ENCODE data around the gene DNPEP.

DNA sequence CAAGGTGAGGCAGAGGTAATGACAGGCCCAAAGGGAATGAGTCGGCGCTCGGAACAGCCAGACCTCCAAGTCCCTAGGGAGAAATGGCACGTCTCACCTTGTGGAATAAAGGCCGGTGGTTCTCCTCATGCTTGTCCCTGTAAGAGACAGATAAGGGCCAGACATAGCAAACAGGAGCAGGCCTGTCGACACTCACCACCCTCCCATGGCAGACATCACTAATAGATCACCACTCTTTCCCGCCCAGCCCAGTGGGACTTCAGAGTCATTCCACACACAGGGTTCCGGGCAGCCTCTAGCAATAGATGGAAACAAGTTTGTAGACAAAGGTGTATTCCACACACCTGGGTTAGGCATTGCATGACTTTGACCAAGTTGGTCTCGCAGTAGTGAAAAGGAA, 6.3 kb downstream of the DNPEP start:
- TF ChIP-seq TRIM28 (IDR thresholded peaks at IDR 0.05; ENCODE audit: borderline replicate concordance, low read length) (no peak), ZNF639 (tag by site-specific recombination; IDR thresholded peaks at IDR 0.05) (no peak), CTCF (tag by site-specific recombination; IDR thresholded peaks at IDR 0.05) (no peak), ZBTB21 (tag by site-specific recombination; IDR thresholded peaks at IDR 0.05) (no peak), ZNF280C (tag by site-specific recombination; IDR thresholded peaks at IDR 0.05) (no peak), ZBTB49 (tag by site-specific recombination; IDR thresholded peaks at IDR 0.05; ENCODE audit: low read depth) (no peak), ZNF174 (tag by site-specific recombination; IDR thresholded peaks at IDR 0.05) (no peak), ZNF366 (tag by site-specific recombination; conservative IDR thresholded peaks at IDR 0.05) (no peak)
- TF ChIP-seq, protein P1, sequence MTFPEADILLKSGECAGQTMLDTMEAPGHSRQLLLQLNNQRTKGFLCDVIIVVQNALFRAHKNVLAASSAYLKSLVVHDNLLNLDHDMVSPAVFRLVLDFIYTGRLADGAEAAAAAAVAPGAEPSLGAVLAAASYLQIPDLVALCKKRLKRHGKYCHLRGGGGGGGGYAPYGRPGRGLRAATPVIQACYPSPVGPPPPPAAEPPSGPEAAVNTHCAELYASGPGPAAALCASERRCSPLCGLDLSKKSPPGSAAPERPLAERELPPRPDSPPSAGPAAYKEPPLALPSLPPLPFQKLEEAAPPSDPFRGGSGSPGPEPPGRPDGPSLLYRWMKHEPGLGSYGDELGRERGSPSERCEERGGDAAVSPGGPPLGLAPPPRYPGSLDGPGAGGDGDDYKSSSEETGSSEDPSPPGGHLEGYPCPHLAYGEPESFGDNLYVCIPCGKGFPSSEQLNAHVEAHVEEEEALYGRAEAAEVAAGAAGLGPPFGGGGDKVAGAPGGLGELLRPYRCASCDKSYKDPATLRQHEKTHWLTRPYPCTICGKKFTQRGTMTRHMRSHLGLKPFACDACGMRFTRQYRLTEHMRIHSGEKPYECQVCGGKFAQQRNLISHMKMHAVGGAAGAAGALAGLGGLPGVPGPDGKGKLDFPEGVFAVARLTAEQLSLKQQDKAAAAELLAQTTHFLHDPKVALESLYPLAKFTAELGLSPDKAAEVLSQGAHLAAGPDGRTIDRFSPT (tag by site-specific recombination; IDR thresholded peaks at IDR 0.05), result no peak
